NCI-H345 treated with DMSO at 0.1 percent for 48 hours (cell line): ENCODE measurements around the gene TTLL7.

ENCODE experiments used
- DNase-seq: peaks from one replicate; lab custom pipeline; 2025; ENCODE audit not compliant: unreplicated experiment; lab: John Stamatoyannopoulos, UW

The TTLL7 gene

DNA sequence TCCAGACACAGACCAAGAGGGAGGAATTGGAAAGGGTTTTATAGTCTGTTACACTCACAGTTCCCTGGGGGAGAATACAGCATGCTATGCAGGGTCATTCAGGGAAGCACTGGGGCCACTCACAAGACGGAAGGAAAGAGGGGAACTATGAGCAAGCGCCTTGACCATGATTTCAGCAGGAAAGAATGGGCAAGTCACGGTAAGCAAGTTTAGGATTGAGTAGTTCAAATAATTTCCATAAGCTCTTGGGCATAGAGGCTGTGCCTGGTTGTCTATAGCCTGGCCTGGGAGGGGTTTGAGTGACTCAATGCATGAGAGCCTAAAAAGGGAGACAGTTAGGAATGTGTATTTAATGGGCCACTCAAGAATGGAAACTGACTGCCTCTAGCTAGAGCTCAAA lies 176.7 kb downstream of the TTLL7 start:
- no peak for DNase-seq

DNA sequence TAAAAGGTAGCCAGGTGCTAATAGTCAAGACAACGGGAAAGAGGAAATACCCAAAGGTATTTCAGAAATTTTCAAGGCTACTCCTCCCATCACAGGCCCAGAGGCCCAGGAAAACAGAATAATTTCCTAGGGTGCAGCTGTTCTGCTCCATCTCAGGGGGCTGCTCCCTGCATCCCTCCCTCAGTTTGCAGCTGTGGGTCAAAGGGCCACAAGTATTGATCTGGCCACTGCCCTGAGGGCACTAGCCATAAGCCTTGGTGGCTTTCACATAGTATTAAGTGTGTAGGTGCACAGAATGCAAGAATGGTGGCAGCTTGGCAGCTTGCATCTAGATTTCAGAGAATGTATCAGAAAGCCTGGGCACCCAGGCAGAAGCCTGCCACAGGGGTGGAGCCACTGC lies 179.5 kb downstream of the TTLL7 start:
- no peak for DNase-seq

DNA sequence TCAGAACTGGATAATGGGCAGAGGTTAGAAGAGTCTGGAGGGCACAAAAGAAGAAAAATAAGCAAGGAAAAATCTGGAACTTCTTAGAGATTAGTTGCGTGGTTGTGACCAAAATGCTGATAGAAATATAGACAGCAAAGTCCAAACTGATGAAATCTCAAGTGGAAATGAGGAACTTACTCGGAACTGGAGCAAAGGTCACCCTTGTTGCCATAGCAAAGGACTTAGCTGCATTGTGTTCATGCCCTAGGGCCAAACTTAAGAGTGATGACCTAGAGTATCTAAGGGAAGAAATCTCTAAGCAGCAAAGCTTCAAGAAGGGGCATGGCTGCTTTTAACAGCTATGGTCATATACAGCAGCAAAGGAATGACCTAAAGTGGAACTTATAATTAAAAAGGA lies 180.0 kb downstream of the TTLL7 start:
- DNase-seq = no peak

DNA sequence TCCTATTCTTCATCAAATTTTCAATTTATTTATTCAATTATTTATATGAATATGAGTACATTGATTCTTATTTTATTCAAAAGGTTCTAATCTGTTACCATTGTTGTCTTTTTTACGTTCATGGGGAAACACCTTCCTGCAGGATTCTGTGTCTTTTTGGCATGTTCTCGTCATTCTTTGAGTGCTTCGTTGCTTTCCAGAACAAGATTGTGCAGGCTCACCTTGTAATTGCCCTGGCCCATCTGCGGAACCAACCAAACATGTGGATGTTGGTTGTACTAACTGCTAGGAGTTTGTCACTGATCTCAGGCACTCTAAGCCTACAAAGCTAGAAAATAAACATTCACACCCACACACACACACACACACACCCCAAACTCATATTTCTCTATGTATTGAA lies 182.1 kb downstream of the TTLL7 start:
- no peak for DNase-seq

DNA sequence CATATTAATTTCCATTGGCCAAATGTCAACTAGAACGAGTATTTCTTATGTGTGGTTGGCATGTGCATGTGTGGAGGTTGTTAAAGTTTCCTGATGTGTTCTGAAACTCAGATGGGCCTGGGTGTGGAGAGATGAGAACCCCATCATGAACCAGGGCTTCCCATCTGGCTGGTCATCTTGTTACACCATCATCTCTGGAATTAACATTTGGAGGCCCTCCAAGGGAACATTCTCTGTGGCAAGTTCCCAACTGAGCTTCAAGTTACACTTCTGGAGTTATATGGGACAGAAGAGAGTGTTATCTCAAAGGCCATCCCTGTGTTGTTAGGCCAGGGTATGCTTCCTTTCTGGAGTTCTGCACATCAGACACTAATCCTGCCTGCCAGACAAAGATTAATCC lies 183.6 kb downstream of the TTLL7 start:
- DNase-seq = no peak
